ENCODE data around the gene CDKN1C.

DNA sequence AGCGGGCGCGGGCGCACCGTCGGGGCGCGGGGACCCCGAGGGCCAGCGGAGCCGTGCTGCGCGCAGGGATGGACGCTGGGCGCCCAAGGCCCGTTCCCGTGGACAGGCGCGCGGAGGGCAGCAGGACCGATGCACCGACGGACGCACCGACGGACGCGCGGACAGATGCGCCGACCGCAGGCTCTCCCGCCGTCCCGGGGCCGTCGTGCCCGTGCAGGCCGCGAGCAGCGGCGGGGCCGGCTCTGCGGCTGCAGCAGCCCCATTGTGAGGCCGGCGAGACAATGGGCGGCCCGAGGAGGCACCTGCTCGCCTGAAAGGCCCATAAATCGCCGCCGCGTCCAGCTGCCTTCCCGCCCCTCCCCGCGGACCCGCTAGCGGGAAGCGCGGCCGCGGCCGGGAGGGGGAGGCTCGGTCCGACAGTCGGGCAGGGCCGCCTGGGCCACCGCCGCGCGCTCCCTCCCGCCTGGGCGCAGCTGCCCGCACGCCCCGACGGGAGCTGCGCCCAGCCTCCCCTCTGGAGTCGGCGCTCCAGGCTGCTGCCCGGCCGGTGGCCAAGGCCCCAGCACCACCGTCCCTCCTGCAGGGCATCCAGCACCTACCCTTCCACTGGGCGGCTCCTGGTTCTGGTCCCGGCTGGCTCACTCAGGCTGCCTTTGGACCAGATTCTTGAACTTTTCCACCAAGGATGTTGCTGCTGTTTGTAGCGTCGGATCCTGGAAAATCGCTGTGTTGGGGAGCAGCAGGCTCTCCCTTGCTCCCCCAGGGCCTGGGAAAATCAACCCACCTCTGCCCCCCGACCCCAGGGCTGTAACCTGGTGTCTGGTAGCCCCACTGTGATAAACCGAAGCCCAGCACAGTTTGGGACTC lies 15.8 kb downstream of the CDKN1C start:
- TF ChIP-seq POLR2AphosphoS5 (IDR thresholded peaks at IDR 0.05; ENCODE audit: borderline replicate concordance, low read depth, low read length) (no peak), EZH2 (IDR thresholded peaks at IDR 0.05) (no peak), FOXP2 (optimal IDR thresholded peaks at IDR 0.05; ENCODE audit: control extremely low read depth, extremely low read length, insufficient read depth) (no peak)

All from SK-N-MC (cell line).